Measurements from ENCODE around the gene IQSEC1. TPM values are rescaled to one million over a fixed set of nuclear protein-coding genes. Genes with fewer than 3 reads are reported as not detected.

Gene IQSEC1
- total RNA-seq, 1 experiment from 2014 or later, result 13.0 TPM

DNA sequence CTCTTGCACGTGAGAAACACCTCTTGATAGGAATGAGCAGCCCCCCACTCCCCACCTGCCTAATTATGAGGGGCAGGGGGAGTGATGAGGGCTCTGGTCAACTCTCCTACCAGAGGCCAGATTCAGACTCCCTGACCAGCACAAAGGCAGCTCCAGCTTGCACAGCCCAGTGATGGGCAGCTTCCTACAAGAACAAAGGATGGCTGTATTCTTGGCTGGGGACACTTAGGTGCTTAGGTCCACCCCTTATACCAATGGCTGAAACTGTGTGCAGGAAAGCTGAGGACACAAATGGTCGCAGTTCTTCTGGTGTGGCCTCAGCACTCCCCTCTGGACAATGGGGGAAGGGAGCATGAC lies 81.8 kb downstream of the IQSEC1 start:
- DNase-seq (ENCODE audit: low spot score), result no peak
- POLR2A ChIA-PET (ENCODE audit: low non-redundant PET), result no interaction called here
- Histone ChIP-seq H3K4me1 (ENCODE audit: insufficient read depth, low read length, poor library complexity, severe bottlenecking) (no peaks in the 10 kb centered on the region), H3K27ac (ENCODE audit: low read depth, low read length, poor library complexity, severe bottlenecking) (no peak overlapping the region), H3K27me3 (replicated peaks; ENCODE audit: insufficient read depth, low read depth, low read length, poor library complexity) (peaks cover 55% of the 10 kb centered on the region), H3K36me3 (ENCODE audit: insufficient read depth, low read length, poor library complexity, severe bottlenecking) (no peaks in the 10 kb centered on the region), H3K4me3 (ENCODE audit: low read depth, low read length, poor library complexity, severe bottlenecking) (no peak overlapping the region), H3K9me3 (ENCODE audit: low read depth, low read length, poor library complexity, severe bottlenecking) (no peaks in the 10 kb centered on the region)
- intact Hi-C loops (cut with micrococcal nuclease; ENCODE audit: unreplicated experiment), result no loop called here
- CTCF ChIA-PET, result no interaction called here
- TF ChIP-seq, protein P1, sequence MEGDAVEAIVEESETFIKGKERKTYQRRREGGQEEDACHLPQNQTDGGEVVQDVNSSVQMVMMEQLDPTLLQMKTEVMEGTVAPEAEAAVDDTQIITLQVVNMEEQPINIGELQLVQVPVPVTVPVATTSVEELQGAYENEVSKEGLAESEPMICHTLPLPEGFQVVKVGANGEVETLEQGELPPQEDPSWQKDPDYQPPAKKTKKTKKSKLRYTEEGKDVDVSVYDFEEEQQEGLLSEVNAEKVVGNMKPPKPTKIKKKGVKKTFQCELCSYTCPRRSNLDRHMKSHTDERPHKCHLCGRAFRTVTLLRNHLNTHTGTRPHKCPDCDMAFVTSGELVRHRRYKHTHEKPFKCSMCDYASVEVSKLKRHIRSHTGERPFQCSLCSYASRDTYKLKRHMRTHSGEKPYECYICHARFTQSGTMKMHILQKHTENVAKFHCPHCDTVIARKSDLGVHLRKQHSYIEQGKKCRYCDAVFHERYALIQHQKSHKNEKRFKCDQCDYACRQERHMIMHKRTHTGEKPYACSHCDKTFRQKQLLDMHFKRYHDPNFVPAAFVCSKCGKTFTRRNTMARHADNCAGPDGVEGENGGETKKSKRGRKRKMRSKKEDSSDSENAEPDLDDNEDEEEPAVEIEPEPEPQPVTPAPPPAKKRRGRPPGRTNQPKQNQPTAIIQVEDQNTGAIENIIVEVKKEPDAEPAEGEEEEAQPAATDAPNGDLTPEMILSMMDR (conservative IDR thresholded peaks at IDR 0.05; ENCODE audit: low read depth, low read length), result no peak
- TF ChIP-seq EZH2 (IDR thresholded peaks at IDR 0.05; ENCODE audit: borderline replicate concordance, low read depth, low read length, poor library complexity, severe bottlenecking), result no peak
- no TSS peak for BruUV-seq (replicated peaks)

DNA sequence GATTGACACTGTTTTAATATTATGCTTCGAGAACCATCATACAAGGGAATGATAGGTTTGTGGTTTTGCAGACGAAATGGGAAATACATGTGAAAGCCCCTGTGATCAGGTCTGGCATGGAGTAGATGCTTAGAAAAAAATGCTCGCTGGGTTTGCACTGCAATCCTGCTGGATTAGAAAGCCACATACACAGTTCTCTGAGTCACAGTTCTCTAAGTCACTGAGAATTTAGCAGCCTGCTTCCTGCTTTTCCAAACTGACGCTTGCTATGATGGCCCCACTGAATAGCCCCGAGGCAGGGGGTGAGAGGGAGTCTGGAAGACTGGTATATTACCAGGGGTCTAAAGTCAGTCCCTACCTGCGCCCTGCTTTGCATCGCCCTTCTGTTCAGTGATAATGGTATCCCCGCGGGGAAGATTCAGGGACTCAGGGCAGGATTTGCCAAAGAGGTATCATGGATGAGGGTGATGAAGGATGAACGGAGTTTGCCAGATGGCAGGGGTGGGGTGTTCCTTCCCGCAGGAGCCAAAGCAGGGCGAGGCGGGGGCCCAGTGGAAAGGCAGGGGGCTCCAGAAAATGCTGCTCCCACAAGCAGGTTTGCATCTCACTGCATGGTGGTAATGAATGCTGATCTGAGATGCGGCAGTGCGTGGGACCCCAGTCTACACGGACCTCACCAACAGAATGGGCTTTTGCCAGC lies 82.3 kb downstream of the IQSEC1 start:
- Histone ChIP-seq H3K27ac (ENCODE audit: low read depth, low read length, poor library complexity, severe bottlenecking) (no peak overlapping the region), H3K36me3 (ENCODE audit: insufficient read depth, low read length, poor library complexity, severe bottlenecking) (no peaks in the 10 kb centered on the region), H3K27me3 (replicated peaks; ENCODE audit: insufficient read depth, low read depth, low read length, poor library complexity) (peaks cover 50% of the 10 kb centered on the region), H3K9me3 (ENCODE audit: low read depth, low read length, poor library complexity, severe bottlenecking) (no peaks in the 10 kb centered on the region), H3K4me3 (ENCODE audit: low read depth, low read length, poor library complexity, severe bottlenecking) (no peak overlapping the region), H3K4me1 (ENCODE audit: insufficient read depth, low read length, poor library complexity, severe bottlenecking) (no peaks in the 10 kb centered on the region)
- intact Hi-C loops (cut with micrococcal nuclease; ENCODE audit: unreplicated experiment), result no loop called here
- POLR2A ChIA-PET (ENCODE audit: low non-redundant PET), result no interaction called here
- BruUV-seq (replicated peaks), result no TSS peak
- TF ChIP-seq EZH2 (IDR thresholded peaks at IDR 0.05; ENCODE audit: borderline replicate concordance, low read depth, low read length, poor library complexity, severe bottlenecking), result no peak
- TF ChIP-seq, protein P1 (conservative IDR thresholded peaks at IDR 0.05; ENCODE audit: low read depth, low read length), result no peak
- no peak for DNase-seq (ENCODE audit: low spot score)
- CTCF ChIA-PET, result no interaction called here

DNA sequence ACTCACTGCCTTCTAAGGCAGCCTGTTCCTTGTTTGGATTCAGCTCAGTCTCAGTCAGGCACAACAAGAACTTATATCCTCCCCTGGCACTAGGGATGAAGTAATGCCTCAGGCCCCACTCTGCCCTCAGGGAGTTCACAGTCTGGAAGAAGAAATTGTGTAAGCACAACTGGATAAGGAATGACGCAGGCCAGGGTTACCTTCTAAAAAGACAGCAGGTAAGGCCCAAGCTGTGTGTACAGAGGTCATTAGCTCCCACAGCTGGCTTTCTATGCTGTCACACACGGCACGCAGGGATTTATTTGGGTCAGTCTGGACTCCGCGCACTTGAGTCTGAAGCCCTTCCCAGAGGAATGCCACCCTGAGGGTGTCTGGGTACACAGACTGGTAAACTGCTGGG lies 82.9 kb downstream of the IQSEC1 start:
- CTCF ChIA-PET, result no interaction called here
- POLR2A ChIA-PET (ENCODE audit: low non-redundant PET), result no interaction called here

More for the DNA sequence above, 82.9 kb downstream of the IQSEC1 start:
- Histone ChIP-seq H3K4me3 (ENCODE audit: low read depth, low read length, poor library complexity, severe bottlenecking) (no peak overlapping the region), H3K4me1 (ENCODE audit: insufficient read depth, low read length, poor library complexity, severe bottlenecking) (no peaks in the 10 kb centered on the region), H3K27me3 (replicated peaks; ENCODE audit: insufficient read depth, low read depth, low read length, poor library complexity) (peaks cover 46% of the 10 kb centered on the region), H3K9me3 (ENCODE audit: low read depth, low read length, poor library complexity, severe bottlenecking) (no peaks in the 10 kb centered on the region), H3K27ac (ENCODE audit: low read depth, low read length, poor library complexity, severe bottlenecking) (no peak overlapping the region), H3K36me3 (ENCODE audit: insufficient read depth, low read length, poor library complexity, severe bottlenecking) (no peaks in the 10 kb centered on the region)
- TF ChIP-seq, protein P1 (conservative IDR thresholded peaks at IDR 0.05; ENCODE audit: low read depth, low read length), result no peak
- TF ChIP-seq EZH2 (IDR thresholded peaks at IDR 0.05; ENCODE audit: borderline replicate concordance, low read depth, low read length, poor library complexity, severe bottlenecking), result no peak
- intact Hi-C loops (cut with micrococcal nuclease; ENCODE audit: unreplicated experiment), result no loop called here
- no TSS peak for BruUV-seq (replicated peaks)
- DNase-seq (ENCODE audit: low spot score), result no peak

Data from A673 (cell line).